HepG2 (cell line): ENCODE results near the gene CDC42BPG. TPM values are rescaled to one million over a fixed set of nuclear protein-coding genes. Genes with fewer than 3 reads are reported as not detected.

Source experiments
- BRD4 ChIP-seq: sonication (generic); formaldehyde crosslinking; IDR thresholded peaks from 2 replicates; pipeline ENCODE4 v1.4.0; 2020; ENCODE audit warnings: missing genetic modification reagents
- CHD4 ChIP-seq: fragments of 200-600 bp; sonication (generic); IDR thresholded peaks from 2 replicates; pipeline ENCODE4 v1.7.0; 2017; ENCODE audit warnings: mild to moderate bottlenecking, low read length, borderline replicate concordance
- HNRNPL ChIP-seq: fragments of 200-400 bp; formaldehyde crosslinking; IDR thresholded peaks from 2 replicates; pipeline ENCODE4 v1.6.1; 2017; ENCODE audit warnings: mild to moderate bottlenecking, low read depth, low read length
- HOXA3 ChIP-seq: sonication (generic); formaldehyde crosslinking; IDR thresholded peaks from 2 replicates; pipeline ENCODE4 v1.5.0; 2020; ENCODE audit warnings: missing genetic modification reagents
- KAT2B ChIP-seq: fragments of 150-350 bp; IDR thresholded peaks from 2 replicates; pipeline ENCODE4 v1.6.1; 2014; ENCODE audit warnings: low read depth, low read length, borderline replicate concordance
- MED1 ChIP-seq: sonication (generic); formaldehyde crosslinking; IDR thresholded peaks from 2 replicates; pipeline ENCODE4 v1.4.0; 2020; ENCODE audit warnings: missing genetic modification reagents
- MXI1 ChIP-seq: IDR thresholded peaks from 3 replicates; pipeline ENCODE4 v1.6.1; 2012; ENCODE audit warnings: low read depth, low read length, inconsistent platforms, borderline replicate concordance
- PHF20 ChIP-seq: sonication (generic); formaldehyde crosslinking; IDR thresholded peaks from 2 replicates; pipeline ENCODE4 v1.5.0; 2020; ENCODE audit warnings: mild to moderate bottlenecking, missing genetic modification reagents
- ZNF251 ChIP-seq: sonication (generic); formaldehyde crosslinking; IDR thresholded peaks from 2 replicates; pipeline ENCODE4 v1.9.0; 2021; ENCODE audit warnings: mild to moderate bottlenecking, missing genetic modification reagents
- ZNF280D ChIP-seq: sonication (generic); formaldehyde crosslinking; IDR thresholded peaks from 2 replicates; pipeline ENCODE4 v1.5.1; 2020; ENCODE audit warnings: mild to moderate bottlenecking, missing genetic modification reagents
- ZNF281 ChIP-seq: sonication (generic); formaldehyde crosslinking; IDR thresholded peaks from 2 replicates; pipeline ENCODE4 v1.4.0; 2020; ENCODE audit warnings: missing genetic modification reagents, borderline replicate concordance
- ZNF382 ChIP-seq: sonication (generic); formaldehyde crosslinking; IDR thresholded peaks from 2 replicates; pipeline ENCODE4 v1.5.0; 2020; ENCODE audit warnings: missing genetic modification reagents, mild to moderate bottlenecking, borderline replicate concordance
- ZNF446 ChIP-seq: sonication (generic); formaldehyde crosslinking; IDR thresholded peaks from 2 replicates; pipeline ENCODE4 v1.5.0; 2020; ENCODE audit warnings: mild to moderate bottlenecking, missing genetic modification reagents
- ZNF546 ChIP-seq: sonication (generic); formaldehyde crosslinking; conservative IDR thresholded peaks from 2 replicates; pipeline ENCODE4 v1.8.1; 2023; ENCODE audit warnings: mild to moderate bottlenecking, missing genetic modification reagents
- ZNF552 ChIP-seq: sonication (generic); formaldehyde crosslinking; IDR thresholded peaks from 2 replicates; pipeline ENCODE4 v1.9.0; 2022; ENCODE audit warnings: missing genetic modification reagents, mild to moderate bottlenecking, borderline replicate concordance
- ZNF558 ChIP-seq: sonication (generic); formaldehyde crosslinking; IDR thresholded peaks from 2 replicates; pipeline ENCODE4 v1.9.0; 2022; ENCODE audit warnings: mild to moderate bottlenecking, missing genetic modification reagents, borderline replicate concordance
- ZNF883 ChIP-seq: sonication (generic); formaldehyde crosslinking; IDR thresholded peaks from 2 replicates; pipeline ENCODE4 v1.5.1; 2020; ENCODE audit warnings: mild to moderate bottlenecking, missing genetic modification reagents; ENCODE audit errors: not compliant biosample characterization
- ZSCAN22 ChIP-seq: sonication (generic); formaldehyde crosslinking; IDR thresholded peaks from 2 replicates; pipeline ENCODE4 v1.4.0; 2020; ENCODE audit warnings: mild to moderate bottlenecking, missing genetic modification reagents
- polyA plus RNA-seq, 8 experiments: library from polyadenylated mRNA; depleted of rRNA in 3 of 8; stranded (reverse) in 7 of 8; unstranded in 1 of 8; fragments of >200 nt; fragmentation: Illumina TruSeq in 4 of 8; extraction: Trizol in 4 of 8; gene quantifications; 2 replicates each; pipeline versions ENCODE4 v1.2.1 to v1.2.3, GENCODE V29; 2011 to 2016; ENCODE audit warnings: low read depth in 4 of 8, missing spikeins in 1 of 8, mixed read lengths in 1 of 8; ENCODE audit not compliant: insufficient read depth in 1 of 8
- total RNA-seq, 5 experiments: library from RNA; depleted of rRNA; stranded (reverse); fragments of >200 nt; fragmentation: Illumina TruSeq; extraction: Trizol; gene quantifications; 2 replicates each; pipeline ENCODE4 v1.2.3, GENCODE V29; 2016; ENCODE audit warnings: low read depth in 1 of 5
- TF ChIP-seq, protein P1 (sequence below): sonication (generic); formaldehyde crosslinking; IDR thresholded peaks from 2 replicates; pipeline ENCODE4 v1.5.0; 2020; ENCODE audit warnings: missing genetic modification reagents, mild to moderate bottlenecking, borderline replicate concordance

Gene CDC42BPG
- total and polyA plus RNA-seq, 2 of the 13 experiments (the other 11 are each of a cell fraction or from before 2014, with no cell fraction given): 0.55 to 1.4 TPM

DNA sequence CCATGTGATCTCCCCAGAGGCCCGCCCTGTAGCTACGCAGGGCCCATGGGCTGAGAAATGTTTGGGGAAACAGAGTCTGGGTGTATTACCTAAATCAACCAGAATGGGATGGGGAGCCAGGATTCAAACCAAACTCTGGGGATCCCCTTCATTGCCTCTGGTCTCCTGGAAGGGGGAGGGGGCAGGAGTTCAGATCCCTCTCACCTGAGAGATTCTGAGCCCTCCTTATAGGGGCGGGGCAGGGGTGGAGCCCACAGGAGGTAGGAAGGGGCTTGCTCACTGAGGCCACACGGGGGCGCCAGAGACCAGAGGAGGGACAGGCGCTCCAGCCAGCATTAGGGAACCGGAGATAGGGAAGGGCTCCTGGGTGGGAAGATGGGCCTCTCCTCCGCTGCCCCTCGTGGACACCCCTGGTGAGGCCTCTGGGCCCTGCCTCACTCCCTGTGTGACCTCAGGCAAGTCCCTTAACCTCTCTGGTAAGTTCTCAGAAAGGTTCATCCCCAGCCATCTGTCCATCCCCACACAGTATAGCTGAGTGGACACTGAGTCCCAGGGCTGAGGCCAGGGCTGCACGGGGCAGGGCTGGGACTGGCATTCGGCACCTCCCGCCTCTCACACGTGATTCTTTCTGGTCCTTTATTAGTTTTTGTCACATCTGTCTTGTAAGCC is 2.7 kb upstream of the CDC42BPG start (continued):
- no peak for TF ChIP-seq BRD4 (CRISPR knock-in tag)
- no peak for TF ChIP-seq ZNF558
- TF ChIP-seq ZNF281 (CRISPR knock-in tag): peak; percentile 33; the same call in 1 of the 2 replicates
- TF ChIP-seq ZNF251 (CRISPR knock-in tag): no peak
- peak; percentile 44; the same call in 1 of the 3 replicates for TF ChIP-seq MXI1
- no peak for TF ChIP-seq ZNF446 (CRISPR knock-in tag)
- TF ChIP-seq ZNF546: no peak; the same call in 1 of the 2 replicates
- peak; percentile 45; the same call in 1 of the 2 replicates for TF ChIP-seq HOXA3 (CRISPR knock-in tag)
- TF ChIP-seq ZNF280D (CRISPR knock-in tag): 0 out of 2 replicates have a peak, but pooled peaks have one; percentile 25
- no peak for TF ChIP-seq HNRNPL
- TF ChIP-seq CHD4: no peak
- 0 out of 2 replicates have a peak, but pooled peaks have one; percentile 51 for TF ChIP-seq ZNF552 (CRISPR knock-in tag)
- no peak for TF ChIP-seq ZSCAN22 (CRISPR knock-in tag)
- TF ChIP-seq KAT2B: no peak
- TF ChIP-seq ZNF382 (CRISPR knock-in tag): no peak
- no peak for TF ChIP-seq ZNF883 (CRISPR knock-in tag)
- no peak for TF ChIP-seq PHF20 (CRISPR knock-in tag)
- peak; percentile 61 for TF ChIP-seq MED1 (CRISPR knock-in tag)
- TF ChIP-seq, protein P1, sequence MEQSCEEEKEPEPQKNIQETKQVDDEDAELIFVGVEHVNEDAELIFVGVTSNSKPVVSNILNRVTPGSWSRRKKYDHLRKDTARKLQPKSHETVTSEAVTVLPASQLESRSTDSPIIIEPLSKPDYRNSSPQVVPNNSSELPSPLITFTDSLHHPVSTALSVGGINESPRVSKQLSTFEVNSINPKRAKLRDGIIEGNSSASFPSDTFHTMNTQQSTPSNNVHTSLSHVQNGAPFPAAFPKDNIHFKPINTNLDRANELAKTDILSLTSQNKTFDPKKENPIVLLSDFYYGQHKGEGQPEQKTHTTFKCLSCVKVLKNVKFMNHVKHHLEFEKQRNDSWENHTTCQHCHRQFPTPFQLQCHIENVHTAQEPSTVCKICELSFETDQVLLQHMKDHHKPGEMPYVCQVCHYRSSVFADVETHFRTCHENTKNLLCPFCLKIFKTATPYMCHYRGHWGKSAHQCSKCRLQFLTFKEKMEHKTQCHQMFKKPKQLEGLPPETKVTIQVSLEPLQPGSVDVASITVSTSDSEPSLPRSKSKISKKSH (CRISPR knock-in tag): no peak
